ENCODE data around the gene AMZ1.
A peak's percentile ranks its signal among the peaks of the same experiment; 100 is the strongest.
"Not testable (repeated sequence)": the region's sequence is repeated elsewhere in the genome, so short reads cannot be mapped to it uniquely, and the experiment has no call there.

The AMZ1 gene

DNA sequence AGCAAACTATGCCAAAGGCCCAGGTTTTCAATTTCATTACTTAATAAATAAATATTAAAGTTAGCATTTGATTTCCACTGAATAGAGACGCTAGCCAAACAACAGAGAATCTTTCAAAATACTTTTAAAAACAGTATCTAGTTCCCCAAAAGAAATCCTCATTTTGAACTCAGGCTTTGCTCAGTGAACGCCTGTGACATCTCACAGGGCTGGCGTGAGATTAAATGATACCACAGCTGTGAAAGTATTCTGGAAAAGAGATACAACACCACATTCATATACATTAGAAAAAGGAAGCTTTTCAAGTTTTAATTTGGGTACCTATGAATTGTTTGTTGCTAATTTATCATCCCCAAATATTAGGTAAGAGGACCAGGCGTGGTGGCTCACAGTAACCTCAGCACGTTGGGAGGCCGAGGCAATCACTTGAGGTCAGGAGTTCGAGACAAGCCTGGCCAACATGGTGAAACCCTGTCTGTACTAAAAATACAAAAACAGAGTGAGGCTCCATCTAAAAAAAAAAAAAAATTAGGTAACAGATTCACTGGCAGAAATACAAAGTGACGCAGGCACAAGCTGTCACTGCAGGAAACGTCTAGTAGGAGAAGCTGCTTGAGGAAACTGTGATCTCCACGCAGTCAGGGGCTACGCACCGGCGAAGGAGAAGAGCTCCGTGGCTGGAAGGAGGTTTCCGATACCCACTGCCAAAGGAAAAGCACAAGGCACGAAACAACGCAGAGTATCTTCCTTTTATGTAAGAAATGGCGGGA is 50.0 kb downstream of the AMZ1 start:
- H3K4ac ChIP-seq (ENCODE audit: low read depth, low read length), result no peak overlapping the region
- H3K79me1 ChIP-seq (ENCODE audit: low read length), result peaks cover 19% of the 10 kb centered on the region
- peaks cover 3% of the 10 kb centered on the region for H3K4me1 ChIP-seq (ENCODE audit: control insufficient read depth, low read depth, low read length)
- H3K23ac ChIP-seq (ENCODE audit: low read length), result no peak overlapping the region
- no peak overlapping the region for H4K5ac ChIP-seq (ENCODE audit: low read length)
- no peaks in the 10 kb centered on the region for H3K36me3 ChIP-seq (ENCODE audit: control insufficient read depth, insufficient read depth, low read length)
- H3K27ac ChIP-seq (ENCODE audit: low read depth, low read length), result no peak overlapping the region
- no peak overlapping the region for H4K8ac ChIP-seq (ENCODE audit: low read depth, low read length)
- no peak overlapping the region for H2BK5ac ChIP-seq (ENCODE audit: low read length)
- no peak overlapping the region for H3K56ac ChIP-seq (ENCODE audit: low read length)
- no peak for DNase-seq
- H3K9ac ChIP-seq (ENCODE audit: low read length), result no peak overlapping the region
- H3K27me3 ChIP-seq (ENCODE audit: insufficient read depth, low read length, poor library complexity), result no peaks in the 10 kb centered on the region
- H3K18ac ChIP-seq (ENCODE audit: low read length), result no peak overlapping the region
- no peak overlapping the region for H2AK5ac ChIP-seq (ENCODE audit: low read length)
- peaks cover 12% of the 10 kb centered on the region for H3K79me2 ChIP-seq (ENCODE audit: control insufficient read depth, insufficient read depth, low read length)
- H2BK15ac ChIP-seq (replicated peaks; ENCODE audit: low read depth), result no peak overlapping the region
- no peak overlapping the region for H3K4me2 ChIP-seq (ENCODE audit: low read length)
- no CpG with 5 or more reads among the region's 18 CpGs for WGBS (ENCODE audit: extremely low coverage, insufficient coverage, low lambda C conversion rate)
- no peak overlapping the region for H2BK120ac ChIP-seq (ENCODE audit: low read depth, low read length)
- no peak overlapping the region for H3K4me3 ChIP-seq (ENCODE audit: low read length)

- Histone ChIP-seq H3K27me3 (ENCODE audit: insufficient read depth, low read length, poor library complexity) (no peaks in the 10 kb centered on the region), H2BK15ac (replicated peaks; ENCODE audit: low read depth) (no peak overlapping the region), H3K27ac (ENCODE audit: low read depth, low read length) (no peak overlapping the region), H3K18ac (ENCODE audit: low read length) (no peak overlapping the region), H3K4me1 (ENCODE audit: control insufficient read depth, low read depth, low read length) (no peaks in the 10 kb centered on the region), H3K79me1 (ENCODE audit: low read length) (peaks cover 20% of the 10 kb centered on the region), H3K56ac (ENCODE audit: low read length) (no peak overlapping the region), H3K36me3 (ENCODE audit: control insufficient read depth, insufficient read depth, low read length) (no peaks in the 10 kb centered on the region), H3K9ac (ENCODE audit: low read length) (no peak overlapping the region), H3K23ac (ENCODE audit: low read length) (no peak overlapping the region), H3K4me3 (ENCODE audit: low read length) (no peak overlapping the region), H2AK5ac (ENCODE audit: low read length) (no peak overlapping the region), H2BK5ac (ENCODE audit: low read length) (no peak overlapping the region), H3K4me2 (ENCODE audit: low read length) (no peak overlapping the region), H3K79me2 (ENCODE audit: control insufficient read depth, insufficient read depth, low read length) (peaks cover 12% of the 10 kb centered on the region), H4K8ac (ENCODE audit: low read depth, low read length) (no peak overlapping the region), H2BK120ac (ENCODE audit: low read depth, low read length) (no peak overlapping the region), H4K5ac (ENCODE audit: low read length) (no peak overlapping the region), H3K4ac (ENCODE audit: low read depth, low read length) (no peak overlapping the region)
- no CpG with 5 or more reads among the region's 19 CpGs for WGBS (ENCODE audit: extremely low coverage, insufficient coverage, low lambda C conversion rate)
- no peak for DNase-seq
Measured at GRCh38 chr7:2738766-2739549, 51.0 kb downstream of the AMZ1 start.

DNA sequence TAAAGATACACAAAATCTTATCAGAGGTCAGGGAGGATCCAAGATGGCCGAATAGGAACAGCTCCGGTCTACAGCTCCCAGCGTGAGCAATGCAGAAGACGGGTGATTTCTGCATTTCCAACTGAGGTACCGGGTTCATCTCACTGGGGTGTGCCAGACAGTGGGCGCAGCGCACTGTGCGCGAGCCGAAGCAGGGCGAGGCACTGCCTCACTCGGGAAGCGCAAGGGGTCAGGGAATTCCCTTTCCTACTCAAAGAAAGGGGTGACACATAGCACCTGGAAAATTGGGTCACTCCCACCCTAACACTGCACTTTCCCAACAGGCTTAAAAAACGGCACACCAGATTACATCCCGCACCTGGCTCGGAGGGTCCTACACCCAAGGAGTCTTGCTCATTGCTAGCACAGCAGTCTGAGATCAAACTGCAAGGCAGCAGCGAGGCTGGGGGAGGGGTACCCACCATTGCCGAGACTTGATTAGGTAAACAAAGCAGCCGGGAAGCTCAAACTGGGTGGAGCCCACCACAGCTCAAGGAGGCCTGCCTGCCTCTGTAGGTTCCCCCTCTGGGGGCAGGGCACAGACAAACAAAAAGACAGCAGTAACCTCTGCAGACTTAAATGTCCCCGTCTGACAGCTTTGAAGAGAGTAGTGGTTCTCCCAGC is 55.7 kb downstream of the AMZ1 start:
- not testable (repeated sequence) for H3K27ac ChIP-seq (ENCODE audit: low read depth, low read length); H3K36me3 ChIP-seq (ENCODE audit: control insufficient read depth, insufficient read depth, low read length); H3K4ac ChIP-seq (ENCODE audit: low read depth, low read length); H2BK5ac ChIP-seq (ENCODE audit: low read length); H3K9ac ChIP-seq (ENCODE audit: low read length); H2BK15ac ChIP-seq (replicated peaks; ENCODE audit: low read depth); H4K5ac ChIP-seq (ENCODE audit: low read length); H3K23ac ChIP-seq (ENCODE audit: low read length); H2BK120ac ChIP-seq (ENCODE audit: low read depth, low read length); H4K8ac ChIP-seq (ENCODE audit: low read depth, low read length); H3K4me3 ChIP-seq (ENCODE audit: low read length); H3K27me3 ChIP-seq (ENCODE audit: insufficient read depth, low read length, poor library complexity); DNase-seq; H3K79me1 ChIP-seq (ENCODE audit: low read length); H2AK5ac ChIP-seq (ENCODE audit: low read length); H3K56ac ChIP-seq (ENCODE audit: low read length); H3K4me2 ChIP-seq (ENCODE audit: low read length); H3K4me1 ChIP-seq (ENCODE audit: control insufficient read depth, low read depth, low read length); H3K79me2 ChIP-seq (ENCODE audit: control insufficient read depth, insufficient read depth, low read length); H3K18ac ChIP-seq (ENCODE audit: low read length)
- no CpG with 5 or more reads among the region's 20 CpGs for WGBS (ENCODE audit: extremely low coverage, insufficient coverage, low lambda C conversion rate)

GRCh38 chr7:2748684-2749083 is 60.7 kb downstream of the AMZ1 start:
- not testable (repeated sequence) for H3K27ac ChIP-seq (ENCODE audit: low read depth, low read length); H3K36me3 ChIP-seq (ENCODE audit: control insufficient read depth, insufficient read depth, low read length); H3K18ac ChIP-seq (ENCODE audit: low read length); H3K79me1 ChIP-seq (ENCODE audit: low read length); H3K4me1 ChIP-seq (ENCODE audit: control insufficient read depth, low read depth, low read length); H3K4me2 ChIP-seq (ENCODE audit: low read length); H3K23ac ChIP-seq (ENCODE audit: low read length); H2BK120ac ChIP-seq (ENCODE audit: low read depth, low read length); H3K9ac ChIP-seq (ENCODE audit: low read length); H2BK15ac ChIP-seq (replicated peaks; ENCODE audit: low read depth); H3K27me3 ChIP-seq (ENCODE audit: insufficient read depth, low read length, poor library complexity); H4K5ac ChIP-seq (ENCODE audit: low read length); H3K79me2 ChIP-seq (ENCODE audit: control insufficient read depth, insufficient read depth, low read length); DNase-seq; H2BK5ac ChIP-seq (ENCODE audit: low read length); H4K8ac ChIP-seq (ENCODE audit: low read depth, low read length); H3K56ac ChIP-seq (ENCODE audit: low read length); H3K4me3 ChIP-seq (ENCODE audit: low read length); H2AK5ac ChIP-seq (ENCODE audit: low read length); H3K4ac ChIP-seq (ENCODE audit: low read depth, low read length)

DNA sequence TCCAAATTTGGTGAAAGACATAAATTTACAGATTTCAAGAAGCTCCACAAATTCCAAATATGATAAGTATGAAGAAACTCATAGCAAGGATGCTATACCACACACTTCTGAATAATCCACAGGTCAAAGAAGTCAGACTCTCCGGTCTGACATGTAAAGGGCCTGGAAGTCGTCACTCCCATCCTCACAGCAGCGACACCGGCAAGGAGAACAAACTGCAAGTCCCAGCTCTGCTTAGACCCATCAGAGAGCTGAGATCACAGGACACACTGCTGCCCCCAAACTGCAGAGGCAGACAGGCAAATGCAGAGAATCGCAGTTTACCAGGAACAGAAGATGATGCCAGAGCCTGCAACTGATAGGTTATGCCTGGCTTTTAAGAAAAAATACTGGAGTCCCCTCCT is 62.0 kb downstream of the AMZ1 start:
- Histone ChIP-seq H3K56ac (ENCODE audit: low read length) (no peak overlapping the region), H3K36me3 (ENCODE audit: control insufficient read depth, insufficient read depth, low read length) (no peaks in the 10 kb centered on the region), H3K4me1 (ENCODE audit: control insufficient read depth, low read depth, low read length) (no peaks in the 10 kb centered on the region), H3K4me2 (ENCODE audit: low read length) (no peak overlapping the region), H3K79me1 (ENCODE audit: low read length) (peaks cover 10% of the 10 kb centered on the region), H3K4me3 (ENCODE audit: low read length) (no peak overlapping the region), H2BK5ac (ENCODE audit: low read length) (no peak overlapping the region), H2AK5ac (ENCODE audit: low read length) (no peak overlapping the region), H3K23ac (ENCODE audit: low read length) (no peak overlapping the region), H2BK15ac (replicated peaks; ENCODE audit: low read depth) (no peak overlapping the region), H3K27ac (ENCODE audit: low read depth, low read length) (no peak overlapping the region), H3K79me2 (ENCODE audit: control insufficient read depth, insufficient read depth, low read length) (peaks cover 7% of the 10 kb centered on the region), H2BK120ac (ENCODE audit: low read depth, low read length) (no peak overlapping the region), H3K9ac (ENCODE audit: low read length) (no peak overlapping the region), H4K5ac (ENCODE audit: low read length) (no peak overlapping the region), H4K8ac (ENCODE audit: low read depth, low read length) (no peak overlapping the region), H3K27me3 (ENCODE audit: insufficient read depth, low read length, poor library complexity) (no peaks in the 10 kb centered on the region), H3K4ac (ENCODE audit: low read depth, low read length) (no peak overlapping the region), H3K18ac (ENCODE audit: low read length) (no peak overlapping the region)
- no CpG with 5 or more reads among the region's 5 CpGs for WGBS (ENCODE audit: extremely low coverage, insufficient coverage, low lambda C conversion rate)
- peak; percentile 78 for DNase-seq
